HCT116 (cell line): Measurements from ENCODE around the gene SRP19. TPM values are rescaled to one million over a fixed set of nuclear protein-coding genes. Genes with fewer than 3 reads are reported as not detected.

Source experiments
- ATAC-seq: fragments of 200-7000 bp; cut with Tn5 transposase; 2 replicates; pipeline ENCODE4 v1.9.1; 2020; ENCODE audit warnings: mild to moderate bottlenecking, moderate library complexity
- BruUV-seq: library from RNA; stranded (reverse); fragments of 400-500 nt; replicated peaks from 2 replicates; lab custom pipeline; 2021; lab: Mats Ljungman, UMichigan
- CTCF ChIA-PET: fragments of 300-600 bp; sonication (Branson Sonifier 250); formaldehyde crosslinking; loops from one replicate; lab custom pipeline; 2021; ENCODE audit warnings: antibody characterized with exemption; lab: Charles Lee
- POLR2A ChIA-PET: fragments of 300-600, 350-600 bp; sonication (Branson Sonifier 250); formaldehyde crosslinking; loops from one replicate; lab custom pipeline; 2021; ENCODE audit warnings: antibody characterized with exemption; lab: Charles Lee
- RAD21 ChIA-PET, 2 experiments: fragments of 300-600 bp; sonication (Branson Sonifier 250); formaldehyde crosslinking; loops; one replicate each; lab custom pipeline; 2023; ENCODE audit warnings: low total read pairs in 2 of 2; ENCODE audit not compliant: uncharacterized antibody in 2 of 2, unreplicated experiment in 2 of 2, low non-redundant PET in 1 of 2; lab: Charles Lee
- DNase-seq: peaks from one replicate; pipeline ENCODE4 v3.0.0-alpha.2; 2010; ENCODE audit warnings: low read depth, low spot score
- H2AFZ ChIP-seq: fragments of 200-600 bp; shearing (Covaris generic), sonication (generic); 2 replicates; pipeline ENCODE4 v1.6.1; 2017; ENCODE audit warnings: low read depth, mixed run types, mixed read lengths, antibody characterized with exemption, low read length; ENCODE audit not compliant: poor library complexity, severe bottlenecking
- H3K27ac ChIP-seq: 2 replicates; pipeline ENCODE4 v1.5.1; 2012; ENCODE audit warnings: low read depth, low read length
- H3K27me3 ChIP-seq: fragments of 200-600 bp; sonication (generic); 2 replicates; pipeline ENCODE4 v1.6.1; 2016; ENCODE audit warnings: mixed run types, low read length, mixed read lengths; ENCODE audit not compliant: insufficient read depth
- H3K36me3 ChIP-seq, 2 experiments: fragments of 200-500 bp in 1 of 2; fragments of 200-600 bp in 1 of 2; sonication (Bioruptor generic) in 1 of 2; sonication (generic) in 1 of 2; 2 replicates each; pipeline versions ENCODE4 v1.5.1 to v1.6.1; 2014 to 2016; ENCODE audit warnings: low read length in 2 of 2, inconsistent platforms in 1 of 2, mixed read lengths in 1 of 2, mixed run types in 1 of 2; ENCODE audit not compliant: insufficient read depth in 2 of 2, control insufficient read depth in 1 of 2
- H3K4me1 ChIP-seq, 2 experiments: fragments of 200-600 bp in 1 of 2; sonication (generic) in 1 of 2; 2 replicates each; pipeline versions ENCODE4 v1.5.1 to v1.6.1; 2012 to 2017; ENCODE audit warnings: low read length in 2 of 2, inconsistent platforms in 1 of 2, mild to moderate bottlenecking in 1 of 2, mixed read lengths in 1 of 2, mixed run types in 1 of 2, moderate library complexity in 1 of 2; ENCODE audit not compliant: insufficient read depth in 2 of 2, control insufficient read depth in 1 of 2
- H3K4me2 ChIP-seq: fragments of 200-600 bp; sonication (generic); 2 replicates; pipeline ENCODE4 v1.6.1; 2017; ENCODE audit warnings: mixed run types, low read length, mixed read lengths
- H3K4me3 ChIP-seq, 2 experiments: fragments of 200-600 bp in 1 of 2; sonication (generic) in 1 of 2; replicated peaks in 1 of 2; 2 replicates each; pipeline ENCODE4 v1.5.1; 2011 to 2016; ENCODE audit warnings: low read length in 2 of 2, control low read depth in 1 of 2, low read depth in 1 of 2, mild to moderate bottlenecking in 1 of 2, mixed read lengths in 1 of 2, mixed run types in 1 of 2
- H3K79me2 ChIP-seq: fragments of 200-600 bp; sonication (generic); 2 replicates; pipeline ENCODE4 v1.6.1; 2017; ENCODE audit warnings: mild to moderate bottlenecking, mixed run types, low read length, moderate library complexity, mixed read lengths; ENCODE audit not compliant: insufficient read depth
- H3K9ac ChIP-seq: fragments of 200-600 bp; sonication (generic); 2 replicates; pipeline ENCODE4 v1.6.1; 2016; ENCODE audit warnings: low read length, mixed read lengths
- H3K9me2 ChIP-seq: fragments of 200-600 bp; sonication (generic), shearing (Covaris generic); 2 replicates; pipeline ENCODE4 v1.6.1; 2017; ENCODE audit warnings: mixed run types, mild to moderate bottlenecking, moderate library complexity; ENCODE audit not compliant: insufficient read depth
- H3K9me3 ChIP-seq, 2 experiments: fragments of 200-500 bp in 1 of 2; fragments of 200-600 bp in 1 of 2; sonication (Bioruptor generic) in 1 of 2; sonication (generic) in 1 of 2; 2 replicates each; pipeline ENCODE4 v1.6.1; 2014 to 2017; ENCODE audit warnings: low read length in 2 of 2, mixed read lengths in 2 of 2, inconsistent platforms in 1 of 2, low read depth in 1 of 2, mild to moderate bottlenecking in 1 of 2, mixed run types in 1 of 2, moderate library complexity in 1 of 2; ENCODE audit not compliant: control insufficient read depth in 1 of 2, insufficient read depth in 1 of 2
- H4K20me1 ChIP-seq: fragments of 200-600 bp; sonication (generic), shearing (Covaris generic); 2 replicates; pipeline ENCODE4 v1.6.1; 2017; ENCODE audit warnings: mixed run types, mild to moderate bottlenecking, moderate library complexity; ENCODE audit not compliant: insufficient read depth
- ATF3 ChIP-seq: IDR thresholded peaks from 2 replicates; pipeline ENCODE4 v1.6.1; 2012
- EGR1 ChIP-seq: IDR thresholded peaks from 2 replicates; pipeline ENCODE4 v1.6.1; 2012; ENCODE audit warnings: low read depth
- ELF1 ChIP-seq: IDR thresholded peaks from 2 replicates; pipeline ENCODE4 v1.6.1; 2012; ENCODE audit warnings: low read depth, borderline replicate concordance
- MAX ChIP-seq: IDR thresholded peaks from 2 replicates; pipeline ENCODE4 v1.6.1; 2012
- POLR2AphosphoS5 ChIP-seq: IDR thresholded peaks from 2 replicates; pipeline ENCODE4 v1.6.1; 2011; ENCODE audit warnings: mild to moderate bottlenecking, low read depth, low read length, moderate library complexity
- RAD21 ChIP-seq: IDR thresholded peaks from 2 replicates; pipeline ENCODE4 v1.6.1; 2012; ENCODE audit warnings: low read depth, mild to moderate bottlenecking
- REST ChIP-seq: IDR thresholded peaks from 2 replicates; pipeline ENCODE4 v1.6.1; 2012; ENCODE audit warnings: low read depth
- SIN3A ChIP-seq: IDR thresholded peaks from 2 replicates; pipeline ENCODE4 v1.6.1; 2012; ENCODE audit warnings: low read depth
- TCF7L2 ChIP-seq: IDR thresholded peaks from 2 replicates; pipeline ENCODE4 v1.7.0; 2011; ENCODE audit warnings: borderline replicate concordance, inconsistent platforms; ENCODE audit not compliant: insufficient read depth, insufficient read length; ENCODE audit errors: extremely low read depth
- YY1 ChIP-seq: IDR thresholded peaks from 2 replicates; pipeline ENCODE4 v1.6.1; 2011; ENCODE audit warnings: low read length, low read depth, moderate library complexity, mild to moderate bottlenecking; ENCODE audit not compliant: insufficient replicate concordance; ENCODE audit errors: extremely low read depth
- ZBTB33 ChIP-seq: IDR thresholded peaks from 2 replicates; pipeline ENCODE4 v1.6.1; 2011; ENCODE audit warnings: mild to moderate bottlenecking, low read length, moderate library complexity; ENCODE audit not compliant: insufficient replicate concordance; ENCODE audit errors: extremely low read depth
- ZFX ChIP-seq: fragments of 450-650 bp; IDR thresholded peaks from 2 replicates; pipeline ENCODE4 v1.6.1; 2017
- intact Hi-C: fragments of 100-400 bp; cut with micrococcal nuclease; formaldehyde crosslinking; loops from 2 replicates; pipeline ENCODE4 v1.10.0; 2022
- total RNA-seq: library from RNA; stranded (reverse); gene quantifications from one replicate; pipeline ENCODE4 v1.2.1, GENCODE V29; 2021; ENCODE audit not compliant: unreplicated experiment

Gene SRP19
- total RNA-seq, 1 experiment from 2014 or later = 45.3 TPM

GRCh38 chr5:112918136-112918535 lies 57.0 kb downstream of the SRP19 start:
- Histone ChIP-seq H3K27me3 (no peaks in the 10 kb centered on the region), H2AFZ (no peak overlapping the region), H3K4me1 (peaks cover 8 to 19% of the 10 kb centered on the region in 2 experiments; a peak in 3 of 4 replicates), H3K4me3 (no peak overlapping the region), H3K9me2 (no peaks in the 10 kb centered on the region), H3K27ac (no peak overlapping the region), H3K9ac (no peak overlapping the region), H3K36me3 (peaks cover 8 to 22% of the 10 kb centered on the region in 2 experiments; a peak in 3 of 4 replicates), H3K9me3 (no peaks in the 10 kb centered on the region), H3K79me2 (peaks cover 72% of the 10 kb centered on the region), H4K20me1 (no peaks in the 10 kb centered on the region), H3K4me2 (no peak overlapping the region)
- POLR2A ChIA-PET = no interaction called here
- CTCF ChIA-PET = no interaction called here
- RAD21 ChIA-PET = no interaction called here
- TF ChIP-seq REST (no peak), YY1 (no peak), ZBTB33 (no peak), SIN3A (no peak), RAD21 (no peak), EGR1 (no peak), ELF1 (no peak), TCF7L2 (no peak), POLR2AphosphoS5 (no peak), ZFX (no peak), ATF3 (no peak), MAX (no peak)
- no peak for DNase-seq
- BruUV-seq = no TSS peak
- ATAC-seq = no peak
- intact Hi-C loops = no loop called here
